ENCODE measurements around the gene VMP1. TPM values are rescaled to one million over a fixed set of nuclear protein-coding genes. Genes with fewer than 3 reads are reported as not detected.
"Not testable (repeated sequence)": the region's sequence is repeated elsewhere in the genome, so short reads cannot be mapped to it uniquely, and the experiment has no call there.

The VMP1 gene
- total and polyA plus RNA-seq, 2 of the 13 experiments (the other 11 are each of a cell fraction or from before 2014, with no cell fraction given): 186 to 271 TPM

GRCh38 chr17:59853919-59854729 is 146.7 kb downstream of the VMP1 start (continued):
- TF ChIP-seq MED13 (CRISPR knock-in tag; IDR thresholded peaks at IDR 0.05) (peak; percentile 52; the same call in 1 of the 2 replicates), SAP130 (CRISPR knock-in tag; IDR thresholded peaks at IDR 0.05; ENCODE audit: low read depth) (peak; percentile 78), RNF219 (CRISPR knock-in tag; IDR thresholded peaks at IDR 0.05) (0 out of 2 replicates have a peak, but pooled peaks have one; percentile 57), SOX13 (IDR thresholded peaks at IDR 0.05) (peak; percentile 56; the same call in 1 of the 2 replicates), SOX13 (CRISPR knock-in tag; conservative IDR thresholded peaks at IDR 0.05 in 1 of 2, IDR thresholded peaks at IDR 0.05 in 1 of 2) (peak in 1 of 2 experiments; percentile 85; a peak in 2 of 4 replicates), ZNF574 (CRISPR knock-in tag; IDR thresholded peaks at IDR 0.05) (peak; percentile 76; the same call in 1 of the 2 replicates), NCOA2 (CRISPR knock-in tag; IDR thresholded peaks at IDR 0.05) (peak; percentile 94), ATF4 (CRISPR knock-in tag; IDR thresholded peaks at IDR 0.05) (peak in 1 of 2 experiments; percentile 77; a peak in 2 of 4 replicates), BCL6 (CRISPR knock-in tag; IDR thresholded peaks at IDR 0.05) (peak; percentile 82), ZBTB42 (CRISPR knock-in tag; IDR thresholded peaks at IDR 0.05) (0 out of 2 replicates have a peak, but pooled peaks have one; percentile 47), TFE3 (CRISPR knock-in tag; IDR thresholded peaks at IDR 0.05) (peak; percentile 50; the same call in 1 of the 2 replicates), ZBTB10 (CRISPR knock-in tag; IDR thresholded peaks at IDR 0.05; ENCODE audit: borderline replicate concordance) (0 out of 2 replicates have a peak, but pooled peaks have one; percentile 36), GATAD2A (CRISPR knock-in tag; IDR thresholded peaks at IDR 0.05) (peak; percentile 97), KDM2A (CRISPR knock-in tag; IDR thresholded peaks at IDR 0.05; ENCODE audit: borderline replicate concordance, low read depth) (peak; percentile 45; the same call in 1 of the 2 replicates), SOX6 (CRISPR knock-in tag; IDR thresholded peaks at IDR 0.05) (peak; percentile 79; the same call in 1 of the 2 replicates), ZNF777 (CRISPR knock-in tag; IDR thresholded peaks at IDR 0.05) (0 out of 2 replicates have a peak, but pooled peaks have one; percentile 3)
- TF ChIP-seq SOX6 (IDR thresholded peaks at IDR 0.05): not testable (repeated sequence)
